Amniotic epithelial cell (primary cell): Measurements from ENCODE around the gene GNGT1.
"Not testable (repeated sequence)": the region's sequence is repeated elsewhere in the genome, so short reads cannot be mapped to it uniquely, and the experiment has no call there.

Experiments
- DNase-seq: peaks from one replicate; pipeline ENCODE4 v3.0.0-alpha.2; 2010; ENCODE audit warnings: low read depth

Gene GNGT1

GRCh38 chr7:93910076-93910994 is 4.0 kb downstream of the GNGT1 start:
- peak; percentile 84 for DNase-seq

GRCh38 chr7:93911242-93911641 is 4.9 kb downstream of the GNGT1 start:
- not testable (repeated sequence) for DNase-seq

DNA sequence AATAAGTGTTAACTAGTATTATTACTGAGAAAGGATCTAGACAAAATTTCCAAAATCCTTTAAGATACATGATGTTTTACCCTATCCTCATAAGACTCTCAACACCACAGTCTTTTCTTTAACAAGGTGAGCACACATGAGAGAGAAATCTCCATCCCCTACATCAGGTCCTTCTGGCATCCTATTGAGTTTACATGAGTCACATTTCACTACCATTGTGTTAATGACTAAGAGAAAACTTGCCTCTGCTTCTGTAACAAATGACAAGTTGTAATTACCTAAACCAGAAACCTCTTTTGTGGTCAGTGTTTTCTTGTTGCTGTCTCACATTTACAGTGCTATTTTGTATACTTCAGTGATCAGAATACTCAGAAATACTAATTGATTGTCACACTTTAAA is 5.3 kb downstream of the GNGT1 start:
- not testable (repeated sequence) for DNase-seq

GRCh38 chr7:93913197-93913596 is 6.8 kb downstream of the GNGT1 start:
- no peak for DNase-seq

DNA sequence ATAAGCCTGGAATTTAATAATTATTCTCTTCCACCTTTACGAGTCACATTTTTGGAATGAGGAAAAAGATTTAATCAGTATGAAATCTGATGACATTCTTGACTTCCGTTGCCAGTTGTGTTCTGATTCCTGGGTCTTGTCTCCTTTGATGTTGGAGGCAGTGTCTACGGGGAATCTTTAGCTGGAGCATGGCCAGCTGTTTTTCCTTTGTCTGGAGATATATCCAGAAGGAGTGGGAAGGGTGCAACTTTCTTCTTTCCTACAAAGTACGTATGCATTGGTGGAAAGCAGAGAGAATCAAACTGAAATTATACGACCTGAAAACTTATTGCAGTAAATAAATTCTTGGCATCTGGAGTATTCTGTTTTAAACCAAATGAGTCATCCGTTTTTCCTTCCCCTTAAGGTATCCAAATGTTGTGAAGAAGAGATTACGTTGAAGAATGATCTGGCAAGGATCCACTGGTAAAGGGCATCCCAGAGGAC is 8.3 kb downstream of the GNGT1 start:
- peak; percentile 84 for DNase-seq

GRCh38 chr7:93915206-93915842 is 9.0 kb downstream of the GNGT1 start:
- not testable (repeated sequence) for DNase-seq

- not testable (repeated sequence) for DNase-seq
Measured at GRCh38 chr7:93915888-93916287, 9.5 kb downstream of the GNGT1 start.

DNA sequence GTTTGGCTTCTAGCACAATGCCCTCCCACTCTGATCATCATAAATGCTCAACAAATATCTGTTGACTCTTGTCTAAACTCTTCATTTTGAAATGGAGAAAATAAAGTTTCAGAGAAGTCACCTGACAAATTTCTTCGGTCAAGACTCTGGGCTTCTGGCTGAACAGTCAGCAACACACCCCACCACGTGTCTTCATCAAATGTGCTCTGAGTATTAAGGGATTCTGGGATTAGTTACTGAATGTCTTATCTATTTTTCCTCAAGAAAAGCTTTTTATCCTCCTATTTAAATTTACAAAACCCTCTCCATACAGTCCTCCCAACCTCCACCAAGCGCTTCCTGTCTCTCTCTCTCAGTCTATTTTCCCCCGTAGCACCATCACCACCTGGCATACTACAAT is 9.9 kb downstream of the GNGT1 start:
- peak; percentile 25 for DNase-seq

- DNase-seq, result peak; percentile 22
Measured at GRCh38 chr7:93920496-93921182, 14.3 kb downstream of the GNGT1 start.

GRCh38 chr7:93921186-93921585 is 14.8 kb downstream of the GNGT1 start:
- DNase-seq, result no peak

DNA sequence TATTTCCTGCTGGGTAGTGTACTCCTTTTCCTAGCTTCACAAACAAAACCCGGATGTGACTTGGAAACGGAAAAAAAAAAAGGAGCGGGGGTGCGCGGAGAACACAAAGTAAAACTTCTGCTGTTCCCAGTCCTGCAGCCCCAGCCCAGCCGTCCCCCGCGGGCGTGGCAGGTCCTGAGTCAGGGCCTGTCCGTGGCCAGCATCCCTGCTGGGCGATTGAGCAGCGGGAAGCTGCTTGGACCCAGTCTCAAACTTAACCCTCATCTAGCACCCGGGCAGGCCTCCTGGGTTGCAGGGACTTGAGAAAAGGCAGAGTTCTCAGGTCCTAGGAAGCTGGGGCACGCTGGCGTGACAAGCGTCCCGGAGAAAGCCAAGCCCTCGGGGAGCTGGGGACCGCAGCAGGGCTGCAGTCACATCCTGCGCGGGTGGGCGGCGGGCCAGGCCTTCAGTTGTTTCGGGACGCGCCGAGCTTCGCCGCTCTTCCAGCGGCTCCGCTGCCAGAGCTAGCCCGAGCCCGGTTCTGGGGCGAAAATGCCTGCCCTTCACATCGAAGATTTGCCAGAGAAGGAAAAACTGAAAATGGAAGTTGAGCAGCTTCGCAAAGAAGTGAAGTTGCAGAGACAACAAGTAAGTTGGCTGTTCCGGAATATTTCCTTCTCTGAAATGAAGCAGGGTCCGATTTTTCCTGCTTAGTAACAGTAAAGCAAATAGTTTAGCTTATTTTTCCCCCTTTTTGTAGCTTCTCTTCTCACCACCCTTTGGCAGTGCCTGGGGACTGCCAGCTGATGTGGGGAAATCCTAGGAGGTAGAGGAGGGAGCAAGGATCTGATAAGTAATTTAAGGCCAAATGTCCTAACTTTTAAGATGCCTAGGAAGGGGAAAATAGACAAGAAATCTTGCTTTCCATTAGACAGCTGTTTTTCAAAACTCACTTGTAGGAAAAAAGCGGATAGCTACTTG is 15.5 kb downstream of the GNGT1 start, which contains the start of gene GNG11:
Gene GNG11 (plus strand): TSS at position 129 of the 960 bp plus-strand sequence. CDS start 403 bp downstream, at position 532.
- DNase-seq, result peak; percentile 65

DNA sequence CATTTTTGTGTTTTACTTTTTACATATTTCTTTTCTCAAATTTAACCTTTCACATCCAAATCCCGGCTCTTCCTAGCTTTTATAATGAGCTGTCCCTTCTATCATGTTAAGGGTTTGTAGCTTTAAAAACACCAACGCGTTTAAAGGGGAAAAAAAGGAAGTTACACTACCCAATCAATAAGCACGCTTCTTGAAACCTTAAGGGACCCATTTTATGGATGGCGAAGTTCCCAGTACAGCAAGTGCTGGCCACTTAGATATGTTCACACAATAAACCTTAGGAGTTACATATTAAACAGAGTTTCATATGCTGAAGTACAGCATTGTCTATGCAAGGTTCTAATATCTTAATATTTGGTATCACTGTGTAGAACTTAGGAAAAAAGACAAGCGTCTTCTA is 16.9 kb downstream of the GNGT1 start:
- DNase-seq, result peak; percentile 19

DNA sequence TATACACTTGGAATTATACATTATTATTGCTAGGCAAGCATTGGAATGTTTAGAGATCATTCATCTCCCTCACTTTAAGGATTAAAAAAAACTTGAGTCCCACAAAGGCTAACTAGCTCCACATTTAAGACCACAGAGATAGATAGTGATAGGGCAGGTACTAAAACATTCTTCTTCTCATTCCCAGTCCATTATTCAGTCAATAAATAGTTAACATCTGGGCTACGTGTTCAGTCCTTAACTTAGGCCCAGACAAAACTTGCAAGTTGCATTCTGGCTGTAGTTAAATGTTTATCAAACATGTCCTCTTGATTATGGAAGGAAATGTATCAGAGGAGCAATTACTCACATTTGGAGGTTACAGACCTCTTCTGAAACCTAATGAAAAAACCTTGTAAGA is 17.6 kb downstream of the GNGT1 start:
- peak; percentile 30 for DNase-seq

GRCh38 chr7:93926800-93927199 is 20.4 kb downstream of the GNGT1 start:
- no peak for DNase-seq

DNA sequence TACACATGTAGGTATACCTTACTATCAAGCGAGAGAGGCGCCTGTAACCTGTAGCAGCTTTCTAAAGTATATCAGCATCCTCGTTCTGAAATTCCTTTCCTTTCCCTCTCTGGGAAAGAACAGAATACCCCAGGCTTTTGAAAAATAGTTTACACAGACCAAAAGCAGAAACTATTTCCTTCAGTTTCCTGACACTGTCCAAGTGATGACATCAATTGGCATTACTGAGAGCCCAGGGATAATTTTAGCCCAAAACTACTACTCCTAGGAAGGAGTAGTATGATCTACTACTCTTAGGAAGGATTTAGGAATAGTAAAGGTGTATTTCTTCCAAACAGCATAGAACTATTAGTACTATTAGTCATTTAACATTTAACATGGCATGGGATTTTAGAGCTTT is 21.2 kb downstream of the GNGT1 start:
- DNase-seq, result no peak

- DNase-seq, result no peak
Measured at GRCh38 chr7:93931655-93932054, 25.3 kb downstream of the GNGT1 start.

DNA sequence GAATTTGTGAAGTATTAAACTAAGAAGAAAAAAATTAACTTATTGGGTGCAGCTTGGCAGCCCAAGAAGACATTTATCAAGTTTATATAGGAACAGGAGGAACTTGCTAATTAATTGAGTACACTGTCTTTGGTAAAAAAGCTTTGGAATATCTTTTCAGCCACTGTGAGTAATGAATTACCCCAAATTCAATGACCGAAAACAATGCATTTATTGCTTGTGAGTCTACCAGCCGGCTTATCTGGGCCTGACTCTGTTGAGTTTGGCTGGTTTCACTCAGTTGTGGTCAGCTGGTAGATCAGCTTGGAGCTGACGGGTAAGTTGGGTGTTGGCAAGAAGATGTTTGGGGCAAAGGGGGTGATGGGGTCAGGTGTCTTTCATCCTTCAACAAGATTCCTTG is 26.8 kb downstream of the GNGT1 start:
- DNase-seq, result no peak

DNA sequence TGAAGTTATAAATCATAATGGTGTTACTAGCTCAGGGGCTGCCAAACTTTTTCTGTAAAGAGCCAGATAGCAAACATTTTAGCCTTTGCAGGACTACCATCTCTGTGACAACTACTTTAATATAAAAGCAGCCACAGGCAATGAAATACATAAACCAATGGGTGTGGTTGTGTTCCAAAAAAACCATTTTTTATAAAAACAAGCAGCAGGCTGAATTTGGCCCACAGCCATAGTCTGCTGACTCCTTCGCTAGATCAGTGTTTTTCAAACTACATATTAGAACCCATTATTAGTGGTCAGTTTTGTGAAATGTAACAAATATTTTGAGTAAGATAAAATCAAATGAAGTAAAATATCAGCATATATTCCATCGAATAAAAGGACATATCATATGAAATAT is 28.7 kb downstream of the GNGT1 start:
- DNase-seq, result no peak

DNA sequence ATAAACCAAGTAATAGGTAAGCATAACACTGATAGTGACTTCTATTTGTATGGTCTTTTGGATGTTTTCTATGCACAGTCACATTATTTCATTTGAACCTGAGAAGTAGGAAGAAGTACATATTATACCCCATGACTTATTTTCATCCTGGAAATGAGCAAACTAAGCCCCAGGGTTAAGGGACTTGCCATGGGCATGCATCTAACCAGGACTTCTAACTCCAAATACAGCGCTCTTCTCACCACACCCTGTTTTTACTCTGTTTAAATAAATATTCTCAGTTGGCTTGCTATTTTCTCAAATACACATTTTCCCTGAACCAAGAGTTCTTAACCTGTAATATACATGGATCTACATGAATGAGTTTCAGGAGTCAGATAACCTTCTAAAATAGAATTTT is 31.5 kb downstream of the GNGT1 start:
- no peak for DNase-seq

DNA sequence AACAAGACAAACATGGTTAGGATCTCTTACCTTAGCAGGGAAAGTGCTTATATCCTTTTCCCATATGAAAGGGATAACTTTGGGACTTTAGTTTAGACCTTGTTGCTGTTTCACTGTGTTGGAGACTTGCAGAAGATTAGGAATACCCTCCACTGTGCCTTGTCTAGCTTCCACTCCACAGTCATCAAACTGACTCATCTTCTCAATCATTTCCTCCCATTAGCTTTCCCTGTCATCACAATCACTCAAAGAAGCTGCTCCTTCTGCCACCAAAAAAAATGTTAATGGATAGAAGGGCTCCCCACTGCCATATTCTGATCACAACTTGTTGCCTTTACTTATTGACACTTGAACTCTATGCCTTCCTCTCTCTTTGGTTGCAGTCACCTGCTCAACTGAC is 31.9 kb downstream of the GNGT1 start:
- DNase-seq, result no peak

DNA sequence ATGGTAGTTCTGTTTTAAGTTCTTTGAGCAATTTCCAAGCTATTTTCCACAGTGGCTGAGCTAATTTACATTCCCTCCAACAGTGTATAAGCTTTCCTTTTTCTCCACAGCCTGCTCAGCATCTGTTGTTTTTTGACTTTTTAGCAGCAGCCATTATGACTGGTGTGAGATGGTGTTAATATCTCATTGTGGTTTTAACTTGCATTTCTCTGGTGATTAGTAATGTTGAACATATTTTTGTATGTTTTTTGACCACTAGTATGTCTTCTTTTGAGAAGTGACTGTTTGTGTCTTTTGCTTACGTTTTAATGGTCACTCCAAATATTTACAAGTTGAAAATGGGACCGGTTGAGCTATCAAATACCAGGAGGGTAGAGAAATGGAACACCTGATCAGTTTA is 35.6 kb downstream of the GNGT1 start:
- DNase-seq, result peak; percentile 74
